GM04504 (cell line): ENCODE measurements around the gene TNS1.

Experiments
- DNase-seq: peaks from one replicate; pipeline ENCODE4 v3.0.0-alpha.2; 2012; ENCODE audit warnings: low read depth

Gene TNS1

GRCh38 chr2:217998926-217999594, 3.7 kb downstream of the TNS1 start:
- DNase-seq, result no peak

- DNase-seq, result no peak
Measured at GRCh38 chr2:217997510-217997909, 5.3 kb downstream of the TNS1 start.

- DNase-seq, result peak; percentile 54
Measured at GRCh38 chr2:217996361-217996760, 6.4 kb downstream of the TNS1 start.

- no peak for DNase-seq
Measured at GRCh38 chr2:217995731-217996231, 7.0 kb downstream of the TNS1 start.

GRCh38 chr2:217994776-217995274, 8.0 kb downstream of the TNS1 start:
- DNase-seq, result peak; percentile 71

- no peak for DNase-seq
Measured at GRCh38 chr2:217993817-217994463, 8.9 kb downstream of the TNS1 start.

- no peak for DNase-seq
Measured at GRCh38 chr2:217993138-217993537, 9.7 kb downstream of the TNS1 start.

- no peak for DNase-seq
Measured at GRCh38 chr2:217992061-217992460, 10.7 kb downstream of the TNS1 start.

- DNase-seq, result no peak
Measured at GRCh38 chr2:217990791-217991465, 11.9 kb downstream of the TNS1 start.

GRCh38 chr2:217990389-217990788, 12.4 kb downstream of the TNS1 start:
- DNase-seq, result no peak

- no peak for DNase-seq
Measured at GRCh38 chr2:217989221-217989948, 13.4 kb downstream of the TNS1 start.

- DNase-seq, result no peak
Measured at GRCh38 chr2:217988840-217989204, 14.0 kb downstream of the TNS1 start.

GRCh38 chr2:217988014-217988839, 14.6 kb downstream of the TNS1 start:
- no peak for DNase-seq

- no peak for DNase-seq
Measured at GRCh38 chr2:217987391-217987790, 15.4 kb downstream of the TNS1 start.

- DNase-seq, result no peak
Measured at GRCh38 chr2:217986256-217986961, 16.4 kb downstream of the TNS1 start.

GRCh38 chr2:217983276-217984233, 19.2 kb downstream of the TNS1 start:
- no peak for DNase-seq

- DNase-seq, result no peak
Measured at GRCh38 chr2:217981971-217982370, 20.8 kb downstream of the TNS1 start.

- no peak for DNase-seq
Measured at GRCh38 chr2:217981084-217981730, 21.6 kb downstream of the TNS1 start.

- no peak for DNase-seq
Measured at GRCh38 chr2:217980591-217980990, 22.2 kb downstream of the TNS1 start.
